CD8-positive, alpha-beta memory T cell (primary cell): ENCODE measurements around the gene CNTN1. TPM values are rescaled to one million over a fixed set of nuclear protein-coding genes. Genes with fewer than 3 reads are reported as not detected.

Experiments used
- CTCF ChIA-PET: fragments of 350-600 bp; sonication (Branson Sonifier 250); formaldehyde crosslinking; loops from one replicate; lab custom pipeline; 2021; ENCODE audit warnings: antibody characterized with exemption; lab: Charles Lee
- POLR2A ChIA-PET: fragments of 350-600 bp; sonication (Branson Sonifier 250); formaldehyde crosslinking; loops from one replicate; lab custom pipeline; 2021; ENCODE audit warnings: antibody characterized with exemption; lab: Charles Lee
- DNase-seq, 5 donors: peaks; one replicate each; pipeline versions ENCODE4 v3.0.0 to v3.0.0-alpha.2; 2020 to 2022; ENCODE audit warnings: mixed read lengths in 1 of 5
- H3K27ac ChIP-seq: one replicate; pipeline ENCODE4 v1.7.0; 2013; ENCODE audit warnings: low read depth, mild to moderate bottlenecking, low read length, moderate library complexity
- H3K27me3 ChIP-seq: 2 replicates; pipeline ENCODE4 v1.7.0; 2013; ENCODE audit warnings: low read length, mild to moderate bottlenecking; ENCODE audit not compliant: insufficient read depth, poor library complexity, severe bottlenecking
- H3K36me3 ChIP-seq: 2 replicates; pipeline ENCODE4 v1.7.0; 2013; ENCODE audit warnings: mild to moderate bottlenecking, low read length, moderate library complexity; ENCODE audit not compliant: insufficient read depth
- H3K4me1 ChIP-seq: 2 replicates; pipeline ENCODE4 v1.7.0; 2013; ENCODE audit warnings: mild to moderate bottlenecking, low read length, moderate library complexity; ENCODE audit not compliant: insufficient read depth
- H3K4me3 ChIP-seq: 2 replicates; pipeline ENCODE4 v1.7.0; 2013; ENCODE audit warnings: mild to moderate bottlenecking, low read length
- H3K9me3 ChIP-seq: 2 replicates; pipeline ENCODE4 v1.7.0; 2013; ENCODE audit warnings: mild to moderate bottlenecking, low read length
- H3K27ac Mint-ChIP-seq, 8 donors: one replicate each; pipeline ENCODE4 v1.8.0; 2020 to 2021; ENCODE audit warnings: mixed read lengths in 8 of 8, mild to moderate bottlenecking in 6 of 8, inconsistent platforms in 3 of 8, moderate library complexity in 3 of 8
- H3K27me3 Mint-ChIP-seq, 2 donors: one replicate each; pipeline ENCODE4 v1.8.0; 2020 to 2021; ENCODE audit warnings: mixed read lengths in 2 of 2, mild to moderate bottlenecking in 1 of 2, moderate library complexity in 1 of 2
- H3K36me3 Mint-ChIP-seq, 3 donors: one replicate each; pipeline ENCODE4 v1.8.0; 2020 to 2021; ENCODE audit warnings: mixed read lengths in 3 of 3, inconsistent platforms in 1 of 3, mild to moderate bottlenecking in 1 of 3
- H3K4me1 Mint-ChIP-seq, 3 donors: one replicate each; pipeline ENCODE4 v1.8.0; 2020 to 2021; ENCODE audit warnings: mixed read lengths in 3 of 3, inconsistent platforms in 1 of 3, mild to moderate bottlenecking in 1 of 3
- H3K4me3 Mint-ChIP-seq, 7 donors: one replicate each; pipeline ENCODE4 v1.8.0; 2020 to 2021; ENCODE audit warnings: mixed read lengths in 7 of 7, mild to moderate bottlenecking in 6 of 7, moderate library complexity in 4 of 7, inconsistent platforms in 2 of 7
- H3K9me3 Mint-ChIP-seq, 5 donors: one replicate each; pipeline ENCODE4 v1.8.0; 2020 to 2022; ENCODE audit warnings: mixed read lengths in 5 of 5, mild to moderate bottlenecking in 3 of 5, moderate library complexity in 2 of 5, inconsistent platforms in 1 of 5
- polyA plus RNA-seq: library from polyadenylated mRNA; unstranded; fragments of 300-500 nt; fragmentation: Illumina TruSeq; gene quantifications from one replicate; pipeline ENCODE4 v1.2.3, GENCODE V29; 2021
- total RNA-seq, 2 experiments: library from RNA; stranded (reverse); gene quantifications; one replicate each; pipeline ENCODE4 v1.2.3, GENCODE V29; 2021

The CNTN1 gene
- total and polyA plus RNA-seq, 3 experiments from 2014 or later, result not detected

DNA sequence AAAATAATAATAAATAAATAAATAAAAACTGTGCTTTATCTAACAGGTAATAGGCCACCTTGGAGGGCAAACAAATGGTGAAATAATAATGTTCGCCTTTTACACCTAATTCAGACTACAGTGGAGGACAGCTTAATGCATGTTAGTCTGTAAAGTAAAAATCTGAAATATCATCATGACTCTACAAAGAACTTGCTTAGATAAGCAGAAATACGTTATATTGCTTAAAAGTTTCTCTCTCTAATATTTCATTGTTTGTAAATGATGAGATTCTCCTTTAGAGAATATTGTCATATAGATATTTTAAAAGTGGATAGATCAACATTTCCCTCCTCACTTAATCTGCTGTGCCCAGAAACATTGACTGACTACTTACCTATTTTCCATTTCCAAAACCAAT, 397.2 kb downstream of the CNTN1 start:
- Histone ChIP-seq H3K27me3 (no peaks in the 10 kb centered on the region), H3K4me1 (no peaks in the 10 kb centered on the region), H3K9me3 (no peaks in the 10 kb centered on the region), H3K27ac (no peak overlapping the region), H3K36me3 (no peaks in the 10 kb centered on the region), H3K4me3 (no peak overlapping the region)
- H3K36me3 Mint-ChIP-seq, result no peaks in the 10 kb centered on the region
- H3K27me3 Mint-ChIP-seq, result peaks cover 0 to 2% of the 10 kb centered on the region in 2 donors
- POLR2A ChIA-PET, result no interaction called here
- H3K4me1 Mint-ChIP-seq, result no peaks in the 10 kb centered on the region
- H3K9me3 Mint-ChIP-seq, result peaks cover 4 to 14% (median 8%) of the 10 kb centered on the region in 5 donors
- CTCF ChIA-PET, result no interaction called here
- H3K27ac Mint-ChIP-seq, result no peak overlapping the region
- DNase-seq, result no peak
- H3K4me3 Mint-ChIP-seq, result no peak overlapping the region

GRCh38 chr12:41092115-41092514, 399.9 kb downstream of the CNTN1 start:
- H3K4me1 ChIP-seq, result no peaks in the 10 kb centered on the region
- ChIA-PET CTCF (no interaction called here), POLR2A (no interaction called here)
- peaks cover 4 to 11% (median 8%) of the 10 kb centered on the region in 5 donors for H3K9me3 Mint-ChIP-seq
- no peaks in the 10 kb centered on the region for H3K36me3 ChIP-seq
- no peaks in the 10 kb centered on the region for H3K9me3 ChIP-seq
- H3K36me3 Mint-ChIP-seq, result no peaks in the 10 kb centered on the region
- H3K27me3 ChIP-seq, result no peaks in the 10 kb centered on the region
- no peak overlapping the region for H3K4me3 ChIP-seq
- no peaks in the 10 kb centered on the region for H3K4me1 Mint-ChIP-seq
- no peaks in the 10 kb centered on the region for H3K27me3 Mint-ChIP-seq
- H3K27ac Mint-ChIP-seq, result no peak overlapping the region
- H3K27ac ChIP-seq, result no peak overlapping the region
- DNase-seq, result no peak
- no peak overlapping the region for H3K4me3 Mint-ChIP-seq

GRCh38 chr12:41096797-41097196, 404.6 kb downstream of the CNTN1 start:
- ChIA-PET POLR2A (no interaction called here), CTCF (no interaction called here)
- DNase-seq, result no peak
- Histone ChIP-seq H3K4me3 (no peak overlapping the region), H3K27ac (no peak overlapping the region), H3K9me3 (no peaks in the 10 kb centered on the region), H3K4me1 (no peaks in the 10 kb centered on the region), H3K27me3 (no peaks in the 10 kb centered on the region), H3K36me3 (no peaks in the 10 kb centered on the region)
- Mint-ChIP-seq H3K27ac (no peak overlapping the region), H3K4me1 (no peaks in the 10 kb centered on the region), H3K9me3 (peaks cover 0 to 6% (median 0%) of the 10 kb centered on the region in 5 donors), H3K4me3 (no peak overlapping the region), H3K36me3 (no peaks in the 10 kb centered on the region), H3K27me3 (no peaks in the 10 kb centered on the region)

DNA sequence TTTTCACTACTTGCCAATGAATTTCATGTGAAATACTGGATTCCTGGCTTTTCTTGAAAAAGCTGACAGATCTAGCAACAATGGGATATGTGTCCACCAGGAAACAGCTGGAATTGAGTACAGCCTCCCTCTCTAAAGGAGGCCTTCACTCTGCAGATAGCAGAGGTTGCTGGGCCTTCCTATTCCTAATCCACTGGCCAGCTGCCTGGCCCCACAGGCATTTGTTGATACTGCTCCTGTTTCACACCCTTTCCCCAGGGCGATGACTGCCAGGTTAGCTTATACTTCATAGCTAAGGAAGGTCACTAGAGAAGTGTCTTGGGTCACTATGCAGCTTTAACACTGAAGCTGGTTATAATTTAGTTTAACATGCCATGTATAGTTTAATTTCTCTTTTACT, 408.3 kb downstream of the CNTN1 start:
- no peak for DNase-seq
- CTCF ChIA-PET, result no interaction called here

GRCh38 chr12:41101806-41102205, 409.6 kb downstream of the CNTN1 start:
- no peaks in the 10 kb centered on the region for H3K27me3 ChIP-seq
- no peaks in the 10 kb centered on the region for H3K4me1 ChIP-seq
- CTCF ChIA-PET, result no interaction called here
- H3K27ac ChIP-seq, result no peak overlapping the region
- no peaks in the 10 kb centered on the region for H3K36me3 ChIP-seq
- no peaks in the 10 kb centered on the region for H3K27me3 Mint-ChIP-seq
- POLR2A ChIA-PET, result no interaction called here
- H3K36me3 Mint-ChIP-seq, result no peaks in the 10 kb centered on the region
- H3K9me3 Mint-ChIP-seq, result peaks cover 0 to 6% (median 2%) of the 10 kb centered on the region in 5 donors
- H3K9me3 ChIP-seq, result no peaks in the 10 kb centered on the region
- no peak overlapping the region for H3K4me3 ChIP-seq
- no peak for DNase-seq
- no peak overlapping the region for H3K27ac Mint-ChIP-seq
- no peaks in the 10 kb centered on the region for H3K4me1 Mint-ChIP-seq
- H3K4me3 Mint-ChIP-seq, result no peak overlapping the region

More for the DNA sequence above, 408.3 kb downstream of the CNTN1 start:
- no peaks in the 10 kb centered on the region for H3K4me1 Mint-ChIP-seq
- H3K4me3 ChIP-seq, result no peak overlapping the region
- no peak overlapping the region for H3K27ac ChIP-seq
- no peaks in the 10 kb centered on the region for H3K4me1 ChIP-seq
- H3K9me3 Mint-ChIP-seq, result peaks cover 0 to 3% (median 0%) of the 10 kb centered on the region in 5 donors
- no peaks in the 10 kb centered on the region for H3K27me3 Mint-ChIP-seq
- no peaks in the 10 kb centered on the region for H3K27me3 ChIP-seq
- no peaks in the 10 kb centered on the region for H3K36me3 Mint-ChIP-seq
- H3K36me3 ChIP-seq, result no peaks in the 10 kb centered on the region
- no peak overlapping the region for H3K4me3 Mint-ChIP-seq
- POLR2A ChIA-PET, result no interaction called here
- H3K9me3 ChIP-seq, result no peaks in the 10 kb centered on the region
- H3K27ac Mint-ChIP-seq, result no peak overlapping the region

GRCh38 chr12:41103614-41104013, 411.4 kb downstream of the CNTN1 start:
- no peaks in the 10 kb centered on the region for H3K36me3 Mint-ChIP-seq
- Histone ChIP-seq H3K4me3 (no peak overlapping the region), H3K4me1 (no peaks in the 10 kb centered on the region), H3K9me3 (no peaks in the 10 kb centered on the region), H3K36me3 (no peaks in the 10 kb centered on the region), H3K27me3 (no peaks in the 10 kb centered on the region), H3K27ac (no peak overlapping the region)
- H3K27ac Mint-ChIP-seq, result no peak overlapping the region
- no peak for DNase-seq
- H3K27me3 Mint-ChIP-seq, result no peaks in the 10 kb centered on the region
- no peak overlapping the region for H3K4me3 Mint-ChIP-seq
- POLR2A ChIA-PET, result no interaction called here
- H3K4me1 Mint-ChIP-seq, result no peaks in the 10 kb centered on the region
- CTCF ChIA-PET, result no interaction called here
- H3K9me3 Mint-ChIP-seq, result peaks cover 0 to 6% (median 0%) of the 10 kb centered on the region in 5 donors

DNA sequence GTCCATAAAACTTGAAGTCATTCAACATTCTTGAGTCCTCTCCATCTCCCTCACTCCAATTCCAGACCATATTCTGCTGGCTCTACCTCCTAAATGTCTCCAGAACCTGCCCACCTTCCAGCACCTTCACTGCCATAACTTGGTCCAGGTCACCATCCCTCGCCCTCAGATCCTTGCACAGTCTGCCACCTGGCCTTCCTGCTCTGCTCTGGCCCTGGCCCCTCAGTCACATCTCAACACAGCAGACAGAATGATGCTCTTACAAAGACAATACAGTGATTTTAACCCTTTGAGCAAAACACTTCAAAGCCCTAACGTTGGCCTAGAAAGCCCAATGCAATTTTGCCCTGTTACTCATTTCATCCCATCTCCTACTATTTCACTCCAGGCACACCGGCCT, 414.1 kb downstream of the CNTN1 start:
- no peak overlapping the region for H3K27ac ChIP-seq
- H3K4me3 Mint-ChIP-seq, result no peak overlapping the region
- H3K4me1 Mint-ChIP-seq, result no peaks in the 10 kb centered on the region
- CTCF ChIA-PET, result no interaction called here
- no peaks in the 10 kb centered on the region for H3K27me3 ChIP-seq
- no peak overlapping the region for H3K4me3 ChIP-seq
- H3K27ac Mint-ChIP-seq, result no peak overlapping the region
- no peaks in the 10 kb centered on the region for H3K27me3 Mint-ChIP-seq
- DNase-seq, result no peak
- H3K9me3 Mint-ChIP-seq, result peaks cover 0 to 6% (median 0%) of the 10 kb centered on the region in 5 donors
- no peaks in the 10 kb centered on the region for H3K9me3 ChIP-seq
- H3K36me3 ChIP-seq, result no peaks in the 10 kb centered on the region
- no peaks in the 10 kb centered on the region for H3K4me1 ChIP-seq
- H3K36me3 Mint-ChIP-seq, result no peaks in the 10 kb centered on the region
- POLR2A ChIA-PET, result no interaction called here

DNA sequence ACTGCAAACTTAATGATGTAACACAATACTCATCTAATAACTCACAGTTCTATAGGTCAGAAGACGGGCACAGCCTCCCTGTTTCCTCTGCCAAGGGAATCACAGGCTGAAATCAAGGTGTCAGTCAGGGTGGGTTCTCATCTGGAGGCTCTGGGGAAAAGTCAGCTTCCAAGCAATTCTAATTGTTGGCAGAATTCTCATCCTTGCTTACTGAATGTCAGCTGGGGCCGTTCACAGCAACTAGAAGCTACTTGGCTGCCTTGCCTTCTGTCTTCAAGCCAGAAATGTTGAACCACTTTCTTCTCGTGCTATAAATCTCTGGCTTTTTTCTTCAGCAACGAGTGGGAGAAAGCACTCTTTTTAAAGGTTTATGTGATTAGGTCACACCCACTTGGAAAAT, 415.8 kb downstream of the CNTN1 start:
- Histone ChIP-seq H3K36me3 (no peaks in the 10 kb centered on the region), H3K4me3 (no peak overlapping the region), H3K9me3 (no peaks in the 10 kb centered on the region), H3K4me1 (no peaks in the 10 kb centered on the region), H3K27me3 (no peaks in the 10 kb centered on the region), H3K27ac (no peak overlapping the region)
- no peak for DNase-seq
- Mint-ChIP-seq H3K27me3 (no peaks in the 10 kb centered on the region), H3K27ac (no peak overlapping the region), H3K4me1 (no peaks in the 10 kb centered on the region), H3K36me3 (no peaks in the 10 kb centered on the region), H3K9me3 (peaks cover 0 to 9% (median 4%) of the 10 kb centered on the region in 5 donors), H3K4me3 (no peak overlapping the region)
- ChIA-PET CTCF (no interaction called here), POLR2A (no interaction called here)

- CTCF ChIA-PET, result no interaction called here
- Mint-ChIP-seq H3K4me1 (no peaks in the 10 kb centered on the region), H3K36me3 (no peaks in the 10 kb centered on the region), H3K9me3 (peaks cover 0 to 11% (median 3%) of the 10 kb centered on the region in 5 donors), H3K4me3 (no peak overlapping the region), H3K27me3 (no peaks in the 10 kb centered on the region), H3K27ac (no peak overlapping the region)
- Histone ChIP-seq H3K36me3 (no peaks in the 10 kb centered on the region), H3K4me1 (no peaks in the 10 kb centered on the region), H3K27me3 (no peaks in the 10 kb centered on the region), H3K9me3 (no peaks in the 10 kb centered on the region), H3K4me3 (no peak overlapping the region), H3K27ac (no peak overlapping the region)
- no peak for DNase-seq
- POLR2A ChIA-PET, result no interaction called here
These were observed 420.7 kb downstream of the CNTN1 start for GRCh38 chr12:41112903-41113302.
